Prostate gland (tissue), 2 donors: ENCODE results near the gene MND1. TPM values are rescaled to one million over a fixed set of nuclear protein-coding genes. Genes with fewer than 3 reads are reported as not detected.

Experiments used
- DNase-seq: peaks from one replicate; pipeline ENCODE4 v3.0.0-alpha.2; 2019; ENCODE audit warnings: low spot score
- H3K27ac ChIP-seq, 2 donors: fragments of 200-600 bp; sonication (generic); 2 replicates each; pipeline ENCODE4 v1.5.1; 2017 to 2019
- H3K27me3 ChIP-seq: fragments of 200-600 bp; sonication (generic); replicated peaks from 2 replicates; pipeline ENCODE4 v1.5.1; 2019; ENCODE audit not compliant: insufficient read depth
- H3K36me3 ChIP-seq, 2 donors: fragments of 200-600 bp; sonication (generic); 1 replicate in 1 of 2; 2 replicates in 1 of 2; pipeline versions ENCODE4 v1.5.1 to v1.8.1; 2017 to 2019
- H3K4me1 ChIP-seq: fragments of 200-600 bp; sonication (generic); replicated peaks from 2 replicates; pipeline ENCODE4 v1.5.1; 2019
- H3K4me3 ChIP-seq, 2 donors: fragments of 200-600 bp; sonication (generic); 2 replicates each; pipeline ENCODE4 v1.5.1; 2017 to 2019
- H3K9me3 ChIP-seq: fragments of 200-600 bp; sonication (generic); 2 replicates; pipeline ENCODE4 v1.5.1; 2017
- CTCF ChIP-seq, 4 experiments: fragments of 200-600 bp in 2 of 4; fragments of 450-650 bp in 2 of 4; sonication (generic) in 2 of 4; IDR thresholded peaks; 1 replicate in 3 of 4; 2 replicates in 1 of 4; pipeline ENCODE4 v1.5.1; 2016 to 2019; ENCODE audit warnings: antibody characterized with exemption in 4 of 4, mild to moderate bottlenecking in 2 of 4, moderate library complexity in 2 of 4
- POLR2A ChIP-seq: fragments of 450-650 bp; IDR thresholded peaks from one replicate; pipeline ENCODE4 v1.6.1; 2016; ENCODE audit warnings: antibody characterized with exemption, mild to moderate bottlenecking
- POLR2AphosphoS5 ChIP-seq: sonication (generic); formaldehyde crosslinking; IDR thresholded peaks from one replicate; pipeline ENCODE4 v1.6.1; 2017; ENCODE audit warnings: antibody characterized with exemption
- WGBS: methylation state at CpG from one replicate; pipeline ENCODE4 v1.1.5; 2018; 5-methylcytosine and 5-hydroxymethylcytosine counted together
- intact Hi-C: fragments of 100-400 bp; cut with DNase I; formaldehyde crosslinking; loops from one replicate; pipeline ENCODE4 v1.14.2; 2022
- total RNA-seq, 2 donors: library from RNA; depleted of rRNA; stranded (reverse); fragments of >200 nt; gene quantifications; one replicate each; pipeline ENCODE4 v1.1.0, GENCODE V29; 2016

Gene MND1
- total RNA-seq, 2 donors from 2014 or later, result 7.9 TPM; not detected in 1

GRCh38 chr4:153325558-153325957 lies 18.9 kb upstream of the MND1 start:
- Histone ChIP-seq H3K4me3 (no peak overlapping the region), H3K9me3 (no peaks in the 10 kb centered on the region), H3K4me1 (no peaks in the 10 kb centered on the region), H3K27ac (no peak overlapping the region), H3K36me3 (no peaks in the 10 kb centered on the region), H3K27me3 (no peaks in the 10 kb centered on the region)
- intact Hi-C loops, result no loop called here
- DNase-seq, result no peak
- TF ChIP-seq POLR2AphosphoS5, result no peak
- no peak for TF ChIP-seq CTCF (IDR thresholded peaks at IDR 0.05)
- TF ChIP-seq POLR2A, result no peak
- 94% methylated on average over 2 of the region's 2 CpGs for WGBS

GRCh38 chr4:153326513-153326912 lies 18.0 kb upstream of the MND1 start:
- H3K27ac ChIP-seq, result no peak overlapping the region
- no peak overlapping the region for H3K4me3 ChIP-seq
- intact Hi-C loops, result no loop called here
- H3K9me3 ChIP-seq, result no peaks in the 10 kb centered on the region
- WGBS, result 84% methylated on average over 11 of the region's 11 CpGs
- no peaks in the 10 kb centered on the region for H3K36me3 ChIP-seq
- TF ChIP-seq POLR2AphosphoS5 (no peak), CTCF (IDR thresholded peaks at IDR 0.05) (no peak), POLR2A (no peak)
- no peak for DNase-seq
- no peaks in the 10 kb centered on the region for H3K4me1 ChIP-seq
- H3K27me3 ChIP-seq, result no peaks in the 10 kb centered on the region

GRCh38 chr4:153327247-153327646 lies 17.2 kb upstream of the MND1 start:
- Histone ChIP-seq H3K27ac (no peak overlapping the region), H3K4me1 (no peaks in the 10 kb centered on the region), H3K4me3 (no peak overlapping the region), H3K9me3 (no peaks in the 10 kb centered on the region), H3K36me3 (no peaks in the 10 kb centered on the region), H3K27me3 (no peaks in the 10 kb centered on the region)
- WGBS, result 84% methylated on average over 1 of the region's 1 CpG
- DNase-seq, result no peak
- intact Hi-C loops, result no loop called here
- TF ChIP-seq CTCF (IDR thresholded peaks at IDR 0.05) (no peak), POLR2A (no peak), POLR2AphosphoS5 (no peak)

GRCh38 chr4:153332936-153333335 lies 11.6 kb upstream of the MND1 start:
- Histone ChIP-seq H3K27ac (no peak overlapping the region), H3K9me3 (no peaks in the 10 kb centered on the region), H3K4me1 (no peaks in the 10 kb centered on the region), H3K36me3 (no peaks in the 10 kb centered on the region), H3K27me3 (no peaks in the 10 kb centered on the region), H3K4me3 (no peak overlapping the region)
- WGBS, result 97% methylated on average over 2 of the region's 2 CpGs
- DNase-seq, result no peak
- TF ChIP-seq CTCF (IDR thresholded peaks at IDR 0.05) (no peak), POLR2A (no peak), POLR2AphosphoS5 (no peak)
- intact Hi-C loops, result no loop called here

GRCh38 chr4:153333874-153334273 lies 10.6 kb upstream of the MND1 start:
- intact Hi-C loops, result no loop called here

More at GRCh38 chr4:153333874-153334273, 10.6 kb upstream of the MND1 start:
- Histone ChIP-seq H3K27me3 (no peaks in the 10 kb centered on the region), H3K9me3 (no peaks in the 10 kb centered on the region), H3K27ac (no peak overlapping the region), H3K4me3 (no peak overlapping the region), H3K4me1 (no peaks in the 10 kb centered on the region), H3K36me3 (no peaks in the 10 kb centered on the region)
- TF ChIP-seq POLR2AphosphoS5, result no peak
- no peak for TF ChIP-seq POLR2A
- TF ChIP-seq CTCF (IDR thresholded peaks at IDR 0.05), result no peak
- no peak for DNase-seq
